SK-N-MC (cell line): ENCODE results near the gene ASPG.

Source experiments
- EZH2 ChIP-seq: fragments of 200-600 bp; sonication (generic); IDR thresholded peaks from one replicate; pipeline ENCODE4 v1.6.1; 2017; ENCODE audit warnings: antibody characterized with exemption
- FOXP2 ChIP-seq: optimal IDR thresholded peaks from 2 replicates; pipeline ENCODE3; 2011; ENCODE audit warnings: mild to moderate bottlenecking, moderate library complexity; ENCODE audit not compliant: insufficient read depth; ENCODE audit errors: extremely low read length, control extremely low read depth
- POLR2AphosphoS5 ChIP-seq: IDR thresholded peaks from 2 replicates; pipeline ENCODE4 v1.6.1; 2012; ENCODE audit warnings: mild to moderate bottlenecking, low read depth, low read length, borderline replicate concordance

GRCh38 chr14:104090071-104090748, 4.7 kb downstream of the ASPG start:
- TF ChIP-seq POLR2AphosphoS5: no peak
- no peak for TF ChIP-seq FOXP2
- TF ChIP-seq EZH2: no peak
